Psoas muscle (tissue), 8 donors: Measurements from ENCODE around the gene VPS13A. TPM values are rescaled to one million over a fixed set of nuclear protein-coding genes. Genes with fewer than 3 reads are reported as not detected.
A peak's percentile ranks its signal among the peaks of the same experiment; 100 is the strongest.
"Not testable (repeated sequence)": the region's sequence is repeated elsewhere in the genome, so short reads cannot be mapped to it uniquely, and the experiment has no call there.

Source experiments
- ATAC-seq, 4 donors: fragments of 200-7000 bp; cut with Tn5 transposase; one replicate each; pipeline ENCODE4 v1.9.1; 2020; ENCODE audit warnings: moderate library complexity in 3 of 4, mild to moderate bottlenecking in 2 of 4
- DNase-seq, 2 donors: peaks; one replicate each; pipeline ENCODE4 v3.0.0-alpha.2; 2020
- H3K27ac ChIP-seq: fragments of 200-600 bp; one replicate; pipeline ENCODE4 v1.8.0; 2022
- H3K27me3 ChIP-seq, 3 donors: fragments of 200-600 bp in 1 of 3; one replicate each; pipeline versions ENCODE4 v1.6.1 to v1.8.0; 2013 to 2022; ENCODE audit warnings: low read length in 2 of 3, mild to moderate bottlenecking in 2 of 3, moderate library complexity in 1 of 3; ENCODE audit not compliant: insufficient read depth in 3 of 3
- H3K36me3 ChIP-seq, 2 donors: fragments of 200-600 bp in 1 of 2; one replicate each; pipeline versions ENCODE4 v1.6.1 to v1.8.0; 2013 to 2022; ENCODE audit warnings: low read depth in 1 of 2, mild to moderate bottlenecking in 1 of 2, moderate library complexity in 1 of 2; ENCODE audit not compliant: insufficient read depth in 1 of 2
- H3K4me1 ChIP-seq: fragments of 200-600 bp; one replicate; pipeline ENCODE4 v1.8.0; 2022
- H3K4me3 ChIP-seq: fragments of 200-600 bp; one replicate; pipeline ENCODE4 v1.8.0; 2022; ENCODE audit warnings: mild to moderate bottlenecking
- H3K9me3 ChIP-seq: fragments of 200-600 bp; one replicate; pipeline ENCODE4 v1.8.0; 2022
- WGBS, 3 donors: extraction: QIAGEN DNeasy Blood & Tissue Kit; methylation state at CpG; one replicate each; pipeline versions ENCODE4 v1.1.6 to v1.1.7; 2013; 5-methylcytosine and 5-hydroxymethylcytosine counted together
- intact Hi-C, 2 donors: fragments of 100-400 bp; cut with DNase I; formaldehyde crosslinking; loops; one replicate each; pipeline versions ENCODE4 v1.11.0 to v1.14.2; 2022
- polyA plus RNA-seq, 3 donors: library from polyadenylated mRNA; stranded (reverse); fragments of 200-250 nt; gene quantifications; one replicate each; pipeline ENCODE4 v1.2.3, GENCODE V29; 2013
- total RNA-seq, 4 donors: library from RNA; stranded (reverse); fragmentation: NEBNext Ultra II Directional in 2 of 4; extraction: Animal tissue kit (Norgen Biotek cat#: 25700) in 2 of 4; gene quantifications; one replicate each; pipeline versions ENCODE4 v1.2.1 to v1.2.4, GENCODE V29; 2021 to 2023
- TF ChIP-seq, protein P1 (sequence below): fragments of 200-600 bp; IDR thresholded peaks from one replicate; pipeline ENCODE4 v1.8.0; 2022; ENCODE audit warnings: antibody characterized with exemption
- donor health status: healthy with polysubstance abuse.
- donor health status: DM: no; HTN: no; CAD: no; lungs with moderate emphysema.
- donor health status: Bipolar disorder and iron deficiency.
- donor health status: healthy.
- donor health status: DM: yes; HTN: yes; CAD: no.
- donor health status: DM: no; HTN: no; CAD: no.
- donor health status: DM: no; HTN: no; CAD: no.
- donor health status: DM: yes; HTN: yes; CAD: no.

VPS13A gene
- total and polyA plus RNA-seq, 7 donors: 3.3 to 27.0 (median 19.4) TPM

DNA sequence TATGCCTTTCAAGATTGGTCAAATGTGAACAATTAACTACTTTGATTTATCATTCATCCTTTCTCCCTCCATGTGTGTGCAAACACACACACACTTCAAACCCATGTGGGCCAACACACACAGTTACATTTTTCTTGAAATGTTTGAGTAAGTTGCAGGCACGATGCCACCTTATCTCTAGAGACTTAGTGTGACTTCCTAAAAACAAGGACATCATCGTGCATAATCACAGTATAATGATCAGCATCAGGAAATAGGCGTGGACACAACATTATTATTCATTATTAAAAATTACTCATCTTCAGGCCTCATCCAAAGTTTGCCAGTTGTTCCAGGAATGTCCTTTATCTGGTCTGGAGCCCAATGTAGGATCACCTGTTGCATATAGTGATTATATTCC lies 261.3 kb downstream of the VPS13A start:
- Histone ChIP-seq H3K36me3 (no peaks in the 10 kb centered on the region), H3K4me1 (no peaks in the 10 kb centered on the region), H3K9me3 (no peaks in the 10 kb centered on the region), H3K4me3 (no peak overlapping the region), H3K27me3 (peaks cover 0 to 3% (median 0%) of the 10 kb centered on the region in 3 donors), H3K27ac (no peak overlapping the region)
- DNase-seq: no peak
- WGBS, 3 donors: 60 to 73% (median 67%) methylated on average over 3 of the region's 3 CpGs
- no peak for ATAC-seq
- TF ChIP-seq, protein P1, sequence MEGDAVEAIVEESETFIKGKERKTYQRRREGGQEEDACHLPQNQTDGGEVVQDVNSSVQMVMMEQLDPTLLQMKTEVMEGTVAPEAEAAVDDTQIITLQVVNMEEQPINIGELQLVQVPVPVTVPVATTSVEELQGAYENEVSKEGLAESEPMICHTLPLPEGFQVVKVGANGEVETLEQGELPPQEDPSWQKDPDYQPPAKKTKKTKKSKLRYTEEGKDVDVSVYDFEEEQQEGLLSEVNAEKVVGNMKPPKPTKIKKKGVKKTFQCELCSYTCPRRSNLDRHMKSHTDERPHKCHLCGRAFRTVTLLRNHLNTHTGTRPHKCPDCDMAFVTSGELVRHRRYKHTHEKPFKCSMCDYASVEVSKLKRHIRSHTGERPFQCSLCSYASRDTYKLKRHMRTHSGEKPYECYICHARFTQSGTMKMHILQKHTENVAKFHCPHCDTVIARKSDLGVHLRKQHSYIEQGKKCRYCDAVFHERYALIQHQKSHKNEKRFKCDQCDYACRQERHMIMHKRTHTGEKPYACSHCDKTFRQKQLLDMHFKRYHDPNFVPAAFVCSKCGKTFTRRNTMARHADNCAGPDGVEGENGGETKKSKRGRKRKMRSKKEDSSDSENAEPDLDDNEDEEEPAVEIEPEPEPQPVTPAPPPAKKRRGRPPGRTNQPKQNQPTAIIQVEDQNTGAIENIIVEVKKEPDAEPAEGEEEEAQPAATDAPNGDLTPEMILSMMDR: no peak
- intact Hi-C loops: loop anchor here (10.0 kb wide), 2 partner anchors 316 to 596 kb away; partner anchors contain the start of gene GNAQ (in 1 of the 2)

DNA sequence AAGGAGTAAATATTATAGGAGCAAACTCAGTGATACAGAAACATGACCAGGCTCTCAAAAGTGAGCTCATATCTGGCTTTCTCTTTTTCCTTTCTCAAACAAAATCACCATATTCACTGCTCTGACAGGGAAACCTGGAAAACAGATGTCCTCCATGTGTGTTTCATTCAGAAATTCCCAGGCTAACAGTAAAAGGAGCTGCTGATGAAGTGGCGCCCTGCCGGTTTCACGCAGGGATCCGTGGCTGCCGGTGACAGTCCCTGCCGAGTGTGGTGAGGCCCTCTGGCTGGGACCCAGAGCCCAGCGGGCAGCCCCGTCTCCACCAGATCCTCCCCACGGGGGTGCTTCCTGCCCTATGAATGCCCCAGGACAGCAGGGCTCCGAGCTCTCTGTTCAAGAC lies 262.7 kb downstream of the VPS13A start:
- 10 to 22% (median 21%) methylated on average over 10 of the region's 10 CpGs for WGBS, 3 donors
- TF ChIP-seq, protein P1: no peak
- Histone ChIP-seq H3K27ac (no peak overlapping the region), H3K4me1 (no peaks in the 10 kb centered on the region), H3K27me3 (peaks cover 0 to 3% (median 0%) of the 10 kb centered on the region in 3 donors), H3K36me3 (no peaks in the 10 kb centered on the region), H3K9me3 (no peaks in the 10 kb centered on the region), H3K4me3 (no peak overlapping the region)
- ATAC-seq (peak in 1 of 4 donors; percentile 30), DNase-seq (peak in 1 of 2 donors; percentile 18)
- intact Hi-C loops: no loop called here

DNA sequence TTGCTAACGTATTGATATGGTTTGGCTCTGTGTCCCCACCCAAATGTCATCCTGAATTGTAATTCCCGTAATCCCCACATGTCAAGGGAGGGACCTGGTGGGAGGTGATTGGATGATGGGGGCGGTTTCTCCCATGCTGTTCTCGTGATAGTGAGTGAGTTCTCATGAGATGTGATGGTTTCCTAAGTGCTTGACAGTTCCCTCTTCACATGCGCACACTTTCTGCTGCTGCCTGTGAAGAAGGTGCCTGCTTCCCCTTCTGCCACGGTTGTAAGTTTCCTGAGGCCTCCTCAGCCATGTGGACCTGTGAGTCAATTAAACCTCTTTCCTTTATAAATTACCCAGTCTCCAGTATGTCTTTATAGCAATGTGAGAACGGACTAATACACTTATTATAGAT lies 263.8 kb downstream of the VPS13A start:
- DNase-seq, intact Hi-C loops: not testable (repeated sequence)
- 66 to 87% (median 86%) methylated on average over 7 of the region's 7 CpGs for WGBS, 3 donors

DNA sequence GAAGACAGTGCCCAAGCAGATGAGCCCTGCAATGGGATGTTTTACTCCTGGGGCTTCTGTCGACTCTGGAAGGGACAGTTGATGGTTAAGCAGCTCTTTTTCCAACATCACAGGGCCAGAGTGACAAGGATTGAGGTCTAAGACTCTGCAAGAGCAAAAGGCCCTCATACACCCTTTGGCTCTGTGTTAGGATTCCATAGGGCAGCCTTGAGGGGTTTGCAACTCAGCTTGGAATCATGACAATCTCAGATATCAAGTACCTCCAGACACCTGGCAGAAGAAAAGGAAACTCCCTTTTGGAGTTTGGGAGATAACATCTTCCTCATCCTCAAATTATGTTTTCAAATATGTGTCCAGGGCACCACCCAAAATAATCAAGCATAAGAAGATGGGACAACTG lies 265.1 kb downstream of the VPS13A start:
- intact Hi-C loops: no loop called here
- no peak for ATAC-seq
- no peak for DNase-seq
- Histone ChIP-seq H3K27me3 (no peaks in the 10 kb centered on the region), H3K9me3 (no peaks in the 10 kb centered on the region), H3K27ac (no peak overlapping the region), H3K4me1 (no peaks in the 10 kb centered on the region), H3K4me3 (no peak overlapping the region), H3K36me3 (no peaks in the 10 kb centered on the region)
- WGBS, 3 donors: 56 to 63% (median 62%) methylated on average over 1 of the region's 1 CpG
- TF ChIP-seq, protein P1: no peak

More for the DNA sequence above, 263.8 kb downstream of the VPS13A start:
- H3K36me3 ChIP-seq, H3K27ac ChIP-seq, H3K4me1 ChIP-seq, H3K4me3 ChIP-seq, ATAC-seq, H3K27me3 ChIP-seq, H3K9me3 ChIP-seq: not testable (repeated sequence)

DNA sequence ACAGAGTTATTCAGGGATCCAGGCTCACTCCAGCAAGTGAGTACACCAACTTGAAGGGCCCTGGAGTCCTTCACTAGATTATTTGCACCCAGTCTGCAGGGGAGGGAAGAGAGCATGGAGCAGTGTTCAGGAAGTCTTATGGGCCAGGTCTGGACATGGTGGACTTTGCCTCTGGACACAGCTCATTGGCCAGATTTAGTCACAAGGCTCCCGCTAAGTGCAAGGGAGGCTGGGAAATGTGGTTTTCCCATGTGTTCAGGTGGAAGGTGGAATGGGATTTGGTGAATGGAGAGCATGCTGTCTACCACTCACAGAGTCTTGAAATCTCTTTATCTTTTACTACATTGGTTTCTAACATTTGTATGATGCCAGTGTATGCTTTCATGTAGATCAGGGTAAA lies 270.3 kb downstream of the VPS13A start:
- no peak for DNase-seq
- TF ChIP-seq, protein P1: no peak
- ATAC-seq: no peak
- intact Hi-C loops: no loop called here
- no peak overlapping the region for H3K27ac ChIP-seq
- peaks cover 0 to 1% (median 0%) of the 10 kb centered on the region in 3 donors for H3K27me3 ChIP-seq
- H3K9me3 ChIP-seq: no peaks in the 10 kb centered on the region
- no peak overlapping the region for H3K4me3 ChIP-seq
- no peaks in the 10 kb centered on the region for H3K4me1 ChIP-seq
- 93 to 100% (median 98%) methylated on average over 1 of the region's 1 CpG for WGBS, 3 donors
- no peaks in the 10 kb centered on the region for H3K36me3 ChIP-seq
